NCI-H146 (cell line): ENCODE results near the gene DHRS12.

ENCODE experiments used
- DNase-seq: peaks from one replicate; lab custom pipeline; 2025; lab: John Stamatoyannopoulos, UW

The DHRS12 gene

GRCh38 chr13:51807041-51807440 lies 3.1 kb upstream of the DHRS12 start:
- DNase-seq: no peak

DNA sequence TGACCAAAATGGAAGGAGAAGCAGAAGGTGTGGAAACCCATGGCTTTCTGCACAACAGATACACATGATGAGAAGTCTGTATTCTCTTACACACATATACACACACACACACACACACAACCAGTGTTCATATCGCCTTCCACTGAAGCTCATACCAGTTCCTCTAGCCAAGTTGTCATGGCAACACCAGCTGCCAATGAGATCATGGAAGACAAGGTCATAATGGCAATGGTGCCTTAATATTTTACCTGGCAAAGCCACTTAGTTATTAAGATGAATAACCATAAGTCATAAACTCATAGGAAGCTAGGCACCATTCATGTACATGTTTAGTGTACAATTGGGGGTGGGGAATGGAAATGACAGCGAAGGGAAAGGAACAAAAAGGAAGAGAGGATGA lies 2.6 kb upstream of the DHRS12 start:
- DNase-seq: peak; percentile 21

GRCh38 chr13:51805925-51806324 lies 2.0 kb upstream of the DHRS12 start:
- DNase-seq: no peak

GRCh38 chr13:51805313-51805712 lies 1.4 kb upstream of the DHRS12 start:
- DNase-seq: no peak

DNA sequence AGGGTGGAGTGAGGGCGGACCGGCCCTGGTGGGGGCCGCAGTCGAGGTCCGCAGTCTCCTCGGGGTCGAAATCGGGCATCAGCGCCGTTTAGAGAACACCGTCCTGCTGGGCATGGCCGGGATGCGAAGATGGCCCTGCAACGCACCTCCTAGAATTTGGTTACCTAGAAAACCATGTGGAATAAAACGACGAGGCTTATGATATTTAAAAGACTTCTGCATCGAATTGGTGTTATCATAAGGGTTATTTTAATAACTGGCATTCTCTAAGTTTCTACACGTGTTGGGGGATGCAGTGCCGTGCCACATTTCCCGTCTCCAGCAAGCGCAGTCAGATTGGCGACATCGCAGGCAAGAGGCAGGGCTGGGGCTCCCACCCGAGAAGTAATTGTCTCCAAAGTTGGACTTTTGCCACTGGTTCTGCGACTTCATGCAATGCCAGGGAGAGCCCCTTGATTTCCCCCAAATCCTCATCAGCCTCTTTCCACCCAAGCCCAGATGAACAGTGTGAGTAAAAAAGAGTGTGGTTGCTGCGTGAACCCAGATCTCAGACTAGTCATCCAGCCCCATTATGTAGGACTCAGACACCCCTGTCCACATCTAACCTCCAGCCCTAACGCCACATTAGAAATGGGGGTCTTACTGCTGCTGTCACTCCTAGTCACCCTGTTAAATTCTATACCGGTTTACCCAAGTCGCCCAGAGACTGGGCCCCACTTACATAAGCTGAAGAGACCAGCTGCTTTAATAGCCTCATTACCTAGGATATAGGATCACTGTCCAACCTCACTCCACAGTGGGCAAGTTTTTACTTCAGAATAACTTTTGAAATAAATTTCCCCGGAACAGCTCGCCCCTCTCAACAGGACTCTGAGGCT lies 571 bp upstream of the DHRS12 start:
- DNase-seq: no peak

GRCh38 chr13:51802631-51803418 lies 1.1 kb downstream of the DHRS12 start:
- DNase-seq: peak; percentile 50

DNA sequence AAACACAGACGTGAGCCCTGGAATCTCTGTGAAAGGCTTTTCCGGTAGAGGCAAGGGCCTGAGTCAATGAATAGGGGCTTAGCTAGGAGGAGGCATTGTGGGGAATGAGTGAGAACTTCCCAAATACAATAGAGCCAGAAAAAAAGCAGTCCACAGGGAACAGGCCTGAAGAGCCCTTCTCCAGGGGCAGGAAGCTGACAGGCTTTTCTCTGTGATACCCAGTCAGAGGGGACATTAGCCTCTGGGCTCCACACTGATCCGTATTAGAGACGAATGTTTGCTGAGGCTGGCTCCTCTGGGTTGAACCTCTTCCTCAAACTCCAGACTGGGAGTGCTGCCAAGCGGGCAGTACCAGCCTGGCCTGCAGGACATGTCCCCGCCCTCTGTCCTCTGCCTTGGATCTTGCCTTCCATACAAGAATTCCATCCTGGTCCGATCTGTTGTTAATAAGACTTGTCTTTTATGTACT lies 2.3 kb downstream of the DHRS12 start:
- DNase-seq: no peak

DNA sequence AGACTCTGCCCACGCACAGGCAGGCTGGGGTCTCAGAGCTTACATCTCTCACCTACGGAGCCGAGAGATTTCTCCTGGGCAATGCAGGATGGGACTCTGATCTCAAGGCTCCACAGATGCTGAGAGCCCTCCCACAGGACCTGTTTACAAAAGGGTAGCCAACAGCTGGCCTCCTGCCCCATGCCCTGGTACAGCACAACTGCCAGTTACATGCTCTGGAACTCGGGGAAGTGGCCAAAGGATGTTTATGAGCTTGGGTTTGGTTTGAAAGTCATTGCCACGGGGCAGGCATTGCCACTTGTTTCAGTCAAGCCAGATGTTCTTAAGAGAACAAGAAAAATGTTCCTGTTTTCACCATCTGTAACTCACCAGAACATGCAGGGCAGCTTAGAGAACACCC lies 3.5 kb downstream of the DHRS12 start:
- no peak for DNase-seq

DNA sequence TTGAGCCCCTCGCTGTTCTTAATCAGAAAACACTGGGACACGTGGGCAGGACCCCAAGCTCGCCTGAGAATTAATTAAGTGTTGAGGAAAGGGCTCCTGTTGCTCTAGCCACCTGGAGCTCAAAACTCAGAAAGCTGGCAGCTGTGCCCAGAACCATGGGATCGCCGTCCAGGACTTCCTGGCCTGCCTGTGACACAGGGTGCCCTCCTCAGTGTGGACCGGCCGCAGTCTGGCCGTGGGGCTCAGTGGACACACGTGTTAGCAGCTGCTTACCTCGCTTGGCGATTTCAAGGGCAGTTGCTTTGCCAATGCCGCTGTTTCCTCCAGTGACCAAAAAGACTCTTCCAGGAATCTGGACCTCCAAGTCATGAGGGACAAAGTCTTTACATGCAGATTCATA lies 4.7 kb downstream of the DHRS12 start:
- no peak for DNase-seq

DNA sequence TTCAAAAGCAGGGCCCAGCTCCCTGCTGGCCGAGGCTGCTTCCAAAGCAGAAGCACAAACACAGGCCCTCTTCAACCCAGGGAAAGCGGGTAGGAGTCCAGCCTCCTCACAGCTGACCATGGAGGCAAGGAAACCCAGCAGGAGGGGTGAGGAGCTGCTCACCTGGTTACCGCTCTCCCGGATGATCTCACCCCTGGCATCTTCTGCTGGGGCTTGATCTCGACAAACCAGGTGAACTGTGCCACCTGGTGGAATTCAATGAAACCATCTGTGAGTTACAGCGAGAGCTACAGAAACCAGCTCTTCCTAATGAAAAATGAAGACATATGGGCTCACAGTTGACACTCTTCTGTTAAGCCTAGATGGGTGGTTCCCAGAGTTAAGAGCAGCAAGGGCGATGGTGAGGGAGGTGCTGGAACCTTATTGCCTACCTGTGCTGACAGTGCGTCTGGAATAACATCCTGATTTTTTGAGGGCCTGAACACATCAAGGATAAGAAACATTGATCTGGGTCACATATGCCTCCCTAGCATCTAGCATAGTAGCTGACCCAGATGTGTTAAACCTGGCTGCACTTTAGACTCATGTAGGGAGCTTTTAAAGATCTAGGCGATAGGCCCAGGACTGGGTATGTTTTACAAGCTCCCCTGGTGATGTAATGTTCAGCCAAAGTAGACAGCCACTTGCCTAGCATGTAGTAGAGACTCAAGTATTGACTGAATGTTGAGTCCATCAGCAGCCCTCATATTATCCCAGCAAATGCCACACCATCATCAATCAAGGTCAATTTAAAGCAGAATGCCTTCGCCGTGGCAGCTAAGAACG lies 6.1 kb downstream of the DHRS12 start:
- peak; percentile 90 for DNase-seq

DNA sequence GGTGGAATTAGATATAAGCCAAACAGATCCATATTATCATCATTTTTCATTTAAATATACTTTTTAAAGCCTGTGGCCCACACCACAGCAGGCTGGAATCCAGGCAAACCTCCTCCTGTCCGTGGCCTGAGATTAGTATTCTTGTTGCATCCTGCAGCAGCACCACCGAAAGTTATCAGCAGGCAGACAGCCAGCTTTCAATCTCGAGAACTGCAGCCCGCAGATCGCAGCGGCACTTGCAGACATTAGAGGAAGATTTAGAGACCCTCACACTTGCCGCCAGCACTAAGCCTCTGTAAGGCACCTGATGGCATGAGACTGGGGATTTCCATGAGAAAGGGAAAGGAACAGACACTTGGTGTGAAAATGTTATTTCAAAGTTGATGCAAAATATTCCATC lies 7.4 kb downstream of the DHRS12 start:
- no peak for DNase-seq

DNA sequence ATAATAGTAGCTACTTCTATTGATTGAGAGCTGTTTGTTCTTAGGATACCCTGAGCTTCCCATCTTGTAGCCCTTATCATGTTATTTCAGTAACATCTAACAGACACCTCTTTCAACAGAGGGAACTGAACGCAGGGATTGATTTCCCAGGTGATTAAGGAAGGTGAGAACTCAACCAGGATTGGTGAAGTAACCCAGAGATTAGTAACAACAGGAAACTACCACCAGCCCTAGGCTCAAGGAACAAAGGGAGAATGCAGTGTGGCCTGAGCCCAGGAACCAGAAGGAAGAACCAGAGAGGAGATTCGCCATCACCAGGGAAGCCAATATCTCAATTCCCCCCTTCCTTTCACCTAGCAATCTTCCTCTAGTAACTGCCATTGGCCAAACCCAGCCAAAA lies 8.5 kb downstream of the DHRS12 start:
- DNase-seq: no peak

DNA sequence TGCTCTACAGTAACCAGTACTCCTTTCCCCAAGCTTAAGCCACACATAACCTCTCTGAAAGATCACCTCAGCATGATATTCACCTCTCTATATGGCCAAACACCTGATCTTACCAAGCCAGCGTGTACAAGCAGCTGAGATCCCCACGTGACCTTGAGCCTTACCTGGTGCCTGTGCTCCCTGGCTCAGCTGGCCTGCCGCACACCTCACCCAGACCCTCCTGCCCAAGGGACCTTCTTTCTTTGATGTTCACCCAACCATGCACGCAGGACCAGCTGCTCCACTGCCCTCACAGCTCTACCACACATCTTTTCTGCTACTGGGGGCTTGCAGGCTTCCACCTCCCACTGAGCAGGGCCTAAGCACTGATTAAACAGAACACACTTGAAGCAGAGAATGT lies 9.0 kb downstream of the DHRS12 start:
- peak; percentile 67 for DNase-seq

DNA sequence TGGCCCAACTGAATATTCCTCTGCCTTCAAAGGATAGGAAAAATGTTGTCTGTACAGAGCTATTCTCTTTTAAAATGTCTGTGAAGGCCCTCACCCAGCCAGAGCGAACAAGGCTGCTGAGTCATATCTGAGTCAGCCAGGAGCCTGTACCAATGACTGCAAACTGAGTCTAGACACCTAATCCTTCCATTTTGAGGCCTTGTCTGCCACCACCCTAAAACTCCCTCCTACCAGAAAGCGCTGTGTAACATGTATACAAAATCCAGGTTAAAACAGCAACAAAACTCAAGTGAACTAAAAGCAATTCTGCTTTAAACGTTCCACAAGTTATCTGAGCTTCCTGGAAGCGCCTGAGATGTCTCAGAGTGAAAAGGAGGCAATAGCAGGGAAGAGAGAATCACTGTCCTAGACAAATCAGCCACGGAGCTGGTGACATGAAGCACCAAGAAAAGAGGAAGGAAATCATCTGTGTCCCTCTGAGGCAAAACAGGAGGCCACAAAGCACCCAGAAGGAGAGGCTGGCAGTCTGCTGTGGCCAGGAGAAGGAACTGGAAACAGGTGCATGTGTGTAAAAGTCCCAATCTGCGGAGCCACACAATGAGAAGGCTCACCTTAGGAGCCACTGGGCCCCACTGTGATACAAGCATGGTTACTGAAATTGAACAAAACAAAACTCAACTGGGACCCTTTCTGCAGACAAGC lies 10.2 kb downstream of the DHRS12 start:
- DNase-seq: no peak

- DNase-seq: no peak
Measured at GRCh38 chr13:51786425-51787265, 17.3 kb downstream of the DHRS12 start.

GRCh38 chr13:51785712-51786424 lies 18.1 kb downstream of the DHRS12 start:
- peak; percentile 75 for DNase-seq

DNA sequence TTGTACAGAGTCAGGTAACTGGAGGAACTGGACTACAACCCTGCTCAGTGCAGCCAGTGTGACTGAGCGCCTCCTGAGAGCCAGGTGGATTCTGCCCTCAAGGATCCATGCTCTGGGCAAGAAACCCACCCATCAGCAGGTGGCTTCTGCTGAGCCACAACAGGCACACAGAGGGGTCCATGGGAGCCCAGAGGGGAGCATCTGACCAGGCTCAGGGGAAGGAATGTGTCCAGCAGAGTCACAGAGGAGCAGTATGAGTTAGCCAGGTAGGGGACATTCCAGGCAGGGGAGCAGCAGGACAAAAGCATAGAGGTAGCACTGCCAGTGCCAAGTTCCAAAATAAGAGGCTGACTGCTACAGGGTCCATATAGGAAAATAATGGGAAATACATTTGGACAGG lies 19.9 kb downstream of the DHRS12 start:
- DNase-seq: no peak

- DNase-seq: no peak
Measured at GRCh38 chr13:51783428-51784094, 20.4 kb downstream of the DHRS12 start.

DNA sequence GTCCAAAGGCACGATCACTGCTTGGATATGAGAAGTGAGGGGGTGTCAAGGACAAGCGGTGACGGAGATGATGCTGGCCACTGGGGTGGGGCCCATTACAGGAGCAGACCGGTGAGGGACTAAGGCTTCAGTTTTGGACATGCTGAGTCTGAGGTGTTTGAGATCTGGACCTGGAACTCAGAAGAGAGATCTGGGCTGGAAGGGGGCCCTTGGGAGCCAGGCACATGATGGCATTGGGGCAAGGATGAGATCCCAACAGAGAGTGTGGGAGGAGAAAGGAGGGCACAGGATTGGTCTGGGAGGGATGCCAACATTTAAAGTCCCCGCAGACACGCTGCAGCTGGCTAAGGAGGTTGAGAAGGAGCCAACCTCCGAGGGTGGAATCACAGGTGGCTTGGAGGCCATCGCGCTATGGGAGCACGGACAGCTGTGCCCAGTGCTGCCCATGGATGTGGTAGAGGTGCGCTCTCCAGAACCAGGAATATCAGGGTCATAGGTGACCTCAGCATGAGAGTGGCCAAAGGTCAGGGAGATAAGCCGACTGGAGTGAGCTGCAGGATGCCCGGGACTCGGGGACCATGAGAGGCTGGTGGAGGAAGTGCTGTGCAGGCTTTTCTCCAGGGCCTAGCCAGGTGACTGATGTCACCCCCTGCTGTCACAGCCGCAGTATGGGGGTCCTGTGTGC lies 21.8 kb downstream of the DHRS12 start:
- no peak for DNase-seq
